ENCODE results near the gene AGAP2.

DNA sequence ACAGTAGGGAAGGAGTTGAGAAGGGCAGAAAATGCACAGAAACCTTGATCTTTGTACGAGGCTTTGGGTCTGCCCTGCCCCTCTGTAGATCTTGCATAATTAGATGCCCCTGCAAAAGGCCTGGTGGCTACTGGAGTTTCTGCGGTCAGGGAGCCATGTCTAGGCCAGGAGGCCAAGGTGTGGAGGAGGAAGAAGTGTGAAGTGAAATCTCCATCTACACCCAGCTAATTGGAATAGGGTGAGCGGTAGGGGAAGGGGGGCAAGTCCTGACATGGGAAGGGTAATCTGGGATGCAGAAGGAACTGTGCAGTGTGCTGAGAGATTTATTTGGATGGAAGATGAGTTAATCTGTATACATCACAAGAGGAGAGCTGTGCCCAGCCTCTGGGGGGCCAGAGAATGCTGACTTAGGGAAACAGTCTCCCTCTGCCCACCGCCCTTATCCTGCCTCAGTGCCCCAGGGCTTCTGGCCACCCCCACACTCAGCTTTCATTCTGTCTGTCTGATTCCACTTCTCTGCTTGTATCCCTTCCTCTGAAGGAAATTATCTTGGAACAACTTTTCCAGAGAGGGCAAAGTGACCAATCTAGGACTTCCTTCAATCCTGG lies 23.0 kb upstream of the AGAP2 start:
- no peak for TF ChIP-seq POLR2A (IDR thresholded peaks at IDR 0.05)
- TF ChIP-seq, protein P1, sequence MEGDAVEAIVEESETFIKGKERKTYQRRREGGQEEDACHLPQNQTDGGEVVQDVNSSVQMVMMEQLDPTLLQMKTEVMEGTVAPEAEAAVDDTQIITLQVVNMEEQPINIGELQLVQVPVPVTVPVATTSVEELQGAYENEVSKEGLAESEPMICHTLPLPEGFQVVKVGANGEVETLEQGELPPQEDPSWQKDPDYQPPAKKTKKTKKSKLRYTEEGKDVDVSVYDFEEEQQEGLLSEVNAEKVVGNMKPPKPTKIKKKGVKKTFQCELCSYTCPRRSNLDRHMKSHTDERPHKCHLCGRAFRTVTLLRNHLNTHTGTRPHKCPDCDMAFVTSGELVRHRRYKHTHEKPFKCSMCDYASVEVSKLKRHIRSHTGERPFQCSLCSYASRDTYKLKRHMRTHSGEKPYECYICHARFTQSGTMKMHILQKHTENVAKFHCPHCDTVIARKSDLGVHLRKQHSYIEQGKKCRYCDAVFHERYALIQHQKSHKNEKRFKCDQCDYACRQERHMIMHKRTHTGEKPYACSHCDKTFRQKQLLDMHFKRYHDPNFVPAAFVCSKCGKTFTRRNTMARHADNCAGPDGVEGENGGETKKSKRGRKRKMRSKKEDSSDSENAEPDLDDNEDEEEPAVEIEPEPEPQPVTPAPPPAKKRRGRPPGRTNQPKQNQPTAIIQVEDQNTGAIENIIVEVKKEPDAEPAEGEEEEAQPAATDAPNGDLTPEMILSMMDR (IDR thresholded peaks at IDR 0.05), result no peak
- TF ChIP-seq POLR2AphosphoS5 (IDR thresholded peaks at IDR 0.05), result no peak
- no peak for TF ChIP-seq EP300 (IDR thresholded peaks at IDR 0.05)
